GM23338 (cell line): ENCODE measurements around the gene SLC9A3.
"Not testable (repeated sequence)": the region's sequence is repeated elsewhere in the genome, so short reads cannot be mapped to it uniquely, and the experiment has no call there.

Source experiments
- CTCF ChIP-seq, 2 experiments: fragments of 200-600 bp in 1 of 2; sonication (generic) in 1 of 2; conservative IDR thresholded peaks; 2 replicates each; pipeline versions ENCODE4 v1.5.1 to v1.6.1; 2016 to 2017; ENCODE audit warnings: antibody characterized with exemption in 2 of 2, low read depth in 2 of 2, mild to moderate bottlenecking in 2 of 2, moderate library complexity in 1 of 2
- EZH2 ChIP-seq: fragments of 200-600 bp; sonication (generic); IDR thresholded peaks from one replicate; pipeline ENCODE4 v1.8.0; 2017; ENCODE audit warnings: antibody characterized with exemption, mild to moderate bottlenecking, low read depth; ENCODE audit not compliant: unreplicated experiment
- NANOG ChIP-seq: IDR thresholded peaks from 2 replicates; pipeline ENCODE4 v1.6.1; 2016; ENCODE audit warnings: antibody characterized with exemption, borderline replicate concordance

GRCh38 chr5:507986-508575, 16.2 kb downstream of the SLC9A3 start:
- not testable (repeated sequence) for TF ChIP-seq CTCF (conservative IDR thresholded peaks at IDR 0.05; ENCODE audit: low read depth in 2 of 2); EZH2; NANOG
